GM18519 (cell line): ENCODE data around the gene RAP2A.
A peak's percentile ranks its signal among the peaks of the same experiment; 100 is the strongest.

ENCODE experiments used
- ATAC-seq: cut with Tn5 transposase; IDR thresholded peaks from one replicate; pipeline ENCODE4 v1.9.1; 2021; ENCODE audit warnings: mild to moderate bottlenecking, moderate library complexity; ENCODE audit not compliant: unreplicated experiment, low FRiP score

Gene RAP2A

DNA sequence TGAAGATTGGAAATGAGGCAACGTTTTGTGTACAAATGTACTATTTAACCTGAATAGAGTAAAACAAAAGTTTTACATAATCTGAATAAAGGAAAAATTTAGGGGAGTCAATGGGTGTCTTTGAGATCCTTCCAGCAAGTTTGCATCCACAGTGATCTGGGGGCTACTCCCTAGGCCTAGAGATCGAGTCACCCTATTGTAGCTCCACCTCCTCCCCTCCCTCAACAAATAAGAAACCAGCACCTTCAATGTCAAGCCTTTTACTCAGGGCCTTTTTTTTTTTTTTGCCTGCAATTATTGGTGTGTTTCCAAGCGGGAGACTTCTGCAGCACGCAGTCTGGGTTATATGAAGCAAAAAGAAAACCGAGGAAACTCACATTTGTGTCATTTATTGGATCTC, 16.3 kb upstream of the RAP2A start:
- no peak for ATAC-seq

DNA sequence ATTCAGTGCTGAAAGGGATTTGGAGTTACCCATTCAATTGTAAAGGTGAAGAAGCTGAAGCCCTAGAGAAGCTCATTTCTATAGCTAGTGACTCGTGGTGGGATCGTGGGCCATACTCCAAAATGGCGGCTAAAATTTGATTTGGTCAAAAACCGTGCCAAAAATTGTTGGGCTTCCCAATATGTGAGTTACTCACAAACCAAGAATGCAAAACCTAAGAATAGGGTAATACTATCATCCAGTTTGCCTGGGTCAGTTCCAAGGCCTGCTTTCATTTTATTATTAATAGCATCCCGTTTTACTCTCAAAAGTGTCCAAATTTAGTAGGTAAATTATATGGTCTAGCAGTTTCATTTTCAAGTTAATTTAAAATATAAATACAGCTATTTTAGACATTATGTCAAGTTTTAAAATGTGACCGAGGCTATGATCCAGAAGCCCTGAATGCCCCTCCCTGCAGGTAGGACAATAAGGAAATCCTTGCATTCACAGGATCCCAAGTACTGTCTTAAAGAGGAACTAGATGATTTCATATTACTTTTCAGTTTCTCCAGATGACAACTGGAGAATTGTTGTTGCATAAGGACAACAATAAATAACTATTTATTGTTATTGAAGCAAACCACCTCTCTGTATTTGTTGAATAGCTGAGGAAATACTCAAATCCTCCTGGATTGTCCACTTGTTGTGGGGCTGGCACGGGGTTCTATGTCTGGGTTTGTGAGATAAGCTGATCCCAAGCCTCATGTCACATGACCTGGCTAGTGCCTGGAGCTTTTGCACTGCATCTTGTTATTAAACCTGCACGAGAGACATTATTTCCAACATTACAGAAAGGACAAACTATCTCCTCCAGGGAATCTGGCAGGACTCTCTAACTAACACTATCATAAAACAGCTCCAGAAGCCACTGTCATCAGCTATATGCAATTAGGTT, 11.6 kb upstream of the RAP2A start:
- no peak for ATAC-seq

DNA sequence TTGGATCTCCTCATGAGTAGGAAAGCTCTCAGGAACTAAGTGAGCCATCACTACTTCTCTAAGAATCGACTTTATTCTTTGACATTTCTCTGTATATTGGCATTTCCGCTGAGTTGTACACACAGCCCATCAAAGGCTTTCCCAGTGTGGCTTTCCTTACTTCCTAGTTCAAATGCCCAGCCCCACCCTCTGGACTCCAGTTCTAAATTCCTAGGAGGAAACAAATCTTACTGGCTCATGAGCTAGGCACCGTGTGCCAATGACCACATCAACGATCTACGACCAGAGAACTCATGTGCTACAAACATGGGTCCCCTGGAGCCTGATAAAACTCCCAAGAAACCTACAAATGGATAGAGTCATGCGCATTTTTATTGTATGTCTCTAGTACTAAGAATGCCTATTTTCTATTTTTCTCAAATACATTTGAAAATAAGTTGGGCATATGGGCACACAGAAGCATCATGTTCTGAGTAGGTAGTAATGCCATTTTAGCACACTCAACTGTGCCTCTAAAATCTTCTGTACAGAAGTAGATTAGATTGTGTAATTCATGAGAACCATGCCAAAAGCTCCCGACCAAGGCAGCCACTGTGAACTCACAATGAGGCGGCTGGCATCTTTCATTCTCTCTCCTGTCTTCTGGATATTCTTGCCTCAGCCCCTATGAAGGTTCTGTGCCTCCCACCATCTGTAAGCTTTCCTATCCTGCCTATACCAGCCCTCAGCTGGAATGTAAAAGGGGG, 10.5 kb upstream of the RAP2A start:
- no peak for ATAC-seq

DNA sequence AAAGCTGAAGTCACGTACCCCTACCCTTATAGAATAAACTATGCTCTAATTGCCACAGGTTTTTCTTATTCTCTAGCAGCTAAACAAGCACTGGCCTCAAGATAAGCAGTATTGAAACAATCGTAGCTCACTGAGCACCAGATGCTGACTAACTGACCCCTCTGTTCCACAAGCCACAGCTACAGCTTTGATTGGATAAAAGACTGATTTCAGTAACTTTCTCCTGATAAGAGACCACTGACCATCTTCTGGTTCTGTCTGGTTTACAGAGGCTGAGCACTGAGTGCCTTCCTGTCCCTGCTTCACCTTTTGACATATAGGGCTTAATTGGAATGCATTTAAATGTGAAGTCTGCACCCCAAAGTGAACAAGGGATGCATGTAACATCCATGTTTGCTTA, 8.4 kb upstream of the RAP2A start:
- no peak for ATAC-seq

DNA sequence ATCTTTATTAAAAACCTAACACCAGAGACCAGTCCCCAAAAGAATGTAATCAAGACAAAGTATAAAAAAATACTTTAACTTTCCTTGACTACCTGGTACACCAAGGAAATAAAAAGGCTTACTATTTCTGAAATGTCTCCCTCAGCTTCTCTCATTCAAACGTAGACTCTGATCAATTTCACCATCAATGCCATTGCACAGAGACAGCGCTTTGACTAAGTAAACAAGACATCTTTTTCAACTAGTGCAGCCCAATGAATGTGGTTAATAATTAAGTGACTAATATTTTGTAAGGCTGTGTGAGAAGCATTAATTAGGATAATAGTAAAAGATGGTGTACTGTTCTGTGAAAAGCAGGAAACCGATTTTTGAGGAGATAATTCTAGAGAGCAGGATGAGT, 7.3 kb upstream of the RAP2A start:
- no peak for ATAC-seq

DNA sequence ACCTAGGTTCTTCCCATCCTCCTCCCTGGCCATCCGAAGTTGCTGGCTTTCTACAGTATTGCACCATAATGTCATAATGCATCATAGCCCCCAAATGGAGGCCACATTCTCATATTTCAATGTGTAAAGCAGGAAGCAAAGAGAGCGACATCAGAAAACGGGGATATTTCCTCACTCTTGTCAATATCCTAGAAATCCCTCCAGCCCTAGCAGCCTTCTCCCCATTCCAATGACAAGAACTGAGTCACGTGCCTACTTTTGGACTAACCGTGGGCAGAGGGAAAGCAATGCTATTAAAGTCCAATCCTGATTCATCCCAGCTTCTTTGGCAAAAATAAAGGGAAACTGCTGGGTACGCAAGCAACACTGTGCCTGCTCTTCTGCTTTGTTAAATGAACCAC, 4.3 kb upstream of the RAP2A start:
- no peak for ATAC-seq

DNA sequence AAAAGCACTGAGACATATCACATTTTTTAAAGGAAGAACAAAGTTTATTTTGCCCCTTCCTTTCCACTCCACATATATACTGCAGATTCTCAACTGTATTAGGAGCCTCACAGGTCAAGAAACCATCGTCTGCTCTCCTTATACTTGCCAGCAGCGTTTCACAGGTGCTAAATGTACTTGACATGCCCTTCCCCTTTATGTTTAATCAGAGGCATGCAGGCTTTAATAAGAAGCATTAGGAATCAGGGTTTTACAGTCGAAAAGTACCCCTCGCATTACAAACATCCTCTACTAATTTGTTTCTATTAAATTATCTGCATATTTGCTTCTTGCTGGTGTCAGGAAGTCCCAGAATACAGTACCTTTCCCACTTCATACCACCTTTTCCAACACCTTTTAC, 3.7 kb upstream of the RAP2A start:
- ATAC-seq: no peak

GRCh38 chr13:97431171-97431764, 2.7 kb upstream of the RAP2A start:
- no peak for ATAC-seq

- ATAC-seq: no peak
Observed at GRCh38 chr13:97432232-97432916, 1.6 kb upstream of the RAP2A start.

GRCh38 chr13:97432917-97433726, 847 bp upstream of the RAP2A start:
- ATAC-seq: peak; percentile 77

- no peak for ATAC-seq
Observed at GRCh38 chr13:97434397-97435201, 630 bp downstream of the RAP2A start.

GRCh38 chr13:97435323-97435722, 1.4 kb downstream of the RAP2A start:
- ATAC-seq: no peak

GRCh38 chr13:97435794-97436193, 1.8 kb downstream of the RAP2A start:
- no peak for ATAC-seq

- ATAC-seq: no peak
Observed at GRCh38 chr13:97436845-97437244, 2.9 kb downstream of the RAP2A start.

GRCh38 chr13:97437729-97438128, 3.8 kb downstream of the RAP2A start:
- ATAC-seq: no peak

DNA sequence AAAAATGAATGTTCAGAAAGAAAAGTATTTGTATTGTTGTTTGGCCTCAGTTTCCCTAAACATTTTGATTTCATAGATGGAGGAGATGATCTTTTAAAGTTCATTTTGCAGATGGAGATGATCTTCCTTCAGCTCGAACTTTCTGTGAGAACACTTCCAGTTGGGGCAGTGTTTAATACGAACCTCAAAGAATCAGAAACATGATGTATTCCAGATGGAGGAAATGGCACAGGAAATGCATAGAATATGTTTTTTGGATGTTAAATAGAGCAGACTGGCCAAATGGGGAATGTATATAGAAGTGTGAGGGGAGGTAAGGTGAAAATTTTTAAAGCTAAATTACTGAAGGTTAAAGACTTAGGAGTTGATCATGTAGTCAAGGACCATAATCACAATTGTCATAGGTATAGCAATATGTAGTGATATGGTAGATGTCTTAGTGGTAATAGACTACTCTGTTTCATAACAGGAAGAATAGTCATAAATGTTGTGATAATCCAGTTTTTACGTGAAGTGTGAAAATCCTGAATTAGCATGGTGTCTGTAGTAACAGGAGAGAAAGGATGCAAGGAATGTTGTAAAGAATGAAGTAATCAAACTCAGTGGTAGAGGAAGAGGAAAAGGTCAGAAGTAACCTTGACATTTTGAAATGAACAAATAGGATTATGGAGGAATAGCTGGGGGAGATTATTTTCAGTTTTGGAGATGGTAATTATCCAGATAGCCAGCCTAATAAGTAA, 5.1 kb downstream of the RAP2A start:
- ATAC-seq: no peak

DNA sequence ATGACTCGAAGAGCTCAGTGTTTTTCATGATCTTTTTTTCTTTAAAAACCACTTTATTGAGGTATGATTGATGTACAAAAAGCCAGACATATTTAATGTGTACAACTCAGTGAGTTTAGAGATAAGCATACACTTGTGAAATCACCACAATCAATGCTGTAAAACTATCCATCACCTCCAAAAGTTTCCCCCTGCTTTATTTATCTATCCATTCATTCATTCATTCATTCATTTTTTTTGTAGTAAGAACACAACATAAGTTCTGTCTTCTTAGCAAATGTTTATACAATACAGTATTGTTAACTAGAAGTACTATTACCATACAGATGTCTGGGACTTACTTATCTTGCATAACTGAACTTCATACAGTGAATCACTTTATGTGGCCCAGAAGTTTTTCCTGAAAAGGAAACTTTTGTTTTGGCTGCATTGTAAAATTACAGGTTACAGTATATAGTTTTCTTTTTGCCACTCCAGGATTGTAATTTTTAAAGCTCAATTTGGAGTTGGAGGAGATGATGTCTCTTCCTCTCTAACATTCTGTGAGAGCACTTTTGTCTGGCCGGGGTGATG, 6.7 kb downstream of the RAP2A start:
- no peak for ATAC-seq

- peak; percentile 49 for ATAC-seq
Observed at GRCh38 chr13:97441368-97441767, 7.4 kb downstream of the RAP2A start.
